NCI-H146 (cell line): Measurements from ENCODE around the gene REX1BD.
"Not testable (repeated sequence)": the region's sequence is repeated elsewhere in the genome, so short reads cannot be mapped to it uniquely, and the experiment has no call there.

Experiments
- DNase-seq: peaks from one replicate; lab custom pipeline; 2025; lab: John Stamatoyannopoulos, UW

REX1BD gene

DNA sequence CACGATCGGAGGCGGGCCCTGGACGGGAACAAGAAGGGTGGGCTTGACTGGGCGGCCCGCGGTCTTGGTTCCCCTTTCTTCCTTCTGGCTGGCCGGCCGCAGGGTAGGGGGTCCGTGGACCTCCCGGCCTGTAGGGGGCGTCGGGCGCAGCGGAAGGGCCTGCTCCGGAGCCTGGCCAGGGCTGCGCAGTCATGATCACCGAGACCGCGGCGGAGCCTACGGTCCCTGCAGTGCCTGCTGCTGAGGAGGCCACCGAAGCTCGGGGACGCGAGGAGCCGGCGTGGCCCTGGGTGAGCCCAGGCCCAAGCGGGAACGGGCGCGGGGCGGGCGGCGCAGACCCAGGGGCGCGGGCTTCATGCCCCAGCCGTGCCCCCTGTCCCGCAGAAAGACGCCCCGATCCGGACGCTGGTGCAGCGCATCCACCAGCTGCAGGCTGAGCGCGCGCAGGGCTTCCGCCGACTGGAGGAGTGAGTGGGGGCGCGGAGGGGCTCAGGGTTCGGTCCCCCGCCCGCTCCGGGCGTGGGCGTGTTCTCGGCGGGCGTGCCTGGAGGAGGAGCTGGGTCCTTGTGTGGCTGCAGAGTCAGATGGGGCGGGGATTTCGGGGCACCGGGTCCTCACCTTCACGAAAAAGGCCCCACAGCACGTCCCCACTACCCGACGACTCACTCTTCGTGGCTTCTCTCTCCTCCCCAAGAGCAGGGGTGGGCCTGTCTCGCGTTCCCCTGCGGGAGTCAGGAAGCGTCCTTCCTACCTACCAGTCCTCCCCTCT is at the start of gene REX1BD:
Gene REX1BD, plus strand, starts transcription at position 188 of the 769 bp plus-strand sequence. Its CDS starts 4 bp downstream, at position 192.
- DNase-seq = peak; percentile 92

GRCh38 chr19:18539372-18539771 is 49.2 kb upstream of the REX1BD start:
- DNase-seq = no peak

- DNase-seq = not testable (repeated sequence)
Observed at GRCh38 chr19:18540200-18540599, 48.4 kb upstream of the REX1BD start.

GRCh38 chr19:18541258-18541991 is 47.2 kb upstream of the REX1BD start:
- no peak for DNase-seq

- no peak for DNase-seq
Observed at GRCh38 chr19:18541992-18542940, 46.3 kb upstream of the REX1BD start.

GRCh38 chr19:18542941-18543813 is 45.4 kb upstream of the REX1BD start, which contains the start of gene FKBP8:
Gene FKBP8 (minus strand): TSS chr19:18543573. CDS start chr19:18541970, 1,603 bp downstream.
- DNase-seq = peak; percentile 91

- DNase-seq = peak; percentile 72
Observed at GRCh38 chr19:18543814-18544475, 44.7 kb upstream of the REX1BD start.

DNA sequence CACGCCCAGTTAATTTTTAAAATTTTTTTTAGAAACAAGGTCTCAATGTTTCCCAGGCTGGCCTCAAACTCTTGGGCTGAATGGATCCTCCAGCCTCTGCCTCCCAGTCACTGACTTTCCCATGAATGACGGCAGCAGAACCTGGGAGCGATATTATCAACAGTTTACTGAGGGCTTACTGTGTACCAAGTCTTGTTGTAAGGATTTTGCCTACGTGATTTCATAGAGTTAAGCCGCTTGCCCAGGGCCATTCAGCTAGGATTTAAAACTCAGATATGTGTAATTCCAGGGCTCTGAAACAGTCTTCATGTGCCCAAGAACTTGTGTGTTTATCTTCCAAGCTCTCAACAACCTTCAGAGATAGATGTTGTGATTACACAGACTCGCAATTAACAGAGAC is 37.0 kb upstream of the REX1BD start:
- DNase-seq = no peak

GRCh38 chr19:18557411-18558201 is 31.0 kb upstream of the REX1BD start, which contains the start of gene KXD1:
Gene KXD1 (plus strand): TSS chr19:18557870. CDS start chr19:18562057, 4,187 bp downstream.
- peak; percentile 99 for DNase-seq

DNA sequence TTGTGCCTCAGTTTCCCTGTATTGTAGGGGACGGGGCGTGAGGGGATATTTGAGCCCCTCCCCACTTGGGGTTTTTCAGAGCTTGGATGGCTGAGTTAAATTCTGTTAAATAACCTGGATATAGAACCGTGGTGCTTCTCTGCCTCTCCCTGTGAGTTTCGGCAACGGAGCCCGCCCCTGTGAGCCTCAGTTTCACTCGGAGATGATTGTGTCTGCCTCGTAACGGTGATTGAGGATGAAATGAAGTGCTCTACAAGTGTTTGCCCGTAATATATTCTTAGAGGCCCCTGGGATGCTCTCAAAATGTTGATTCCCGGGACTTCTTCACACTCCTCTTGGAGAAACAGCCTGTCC is 30.4 kb upstream of the REX1BD start:
- no peak for DNase-seq

DNA sequence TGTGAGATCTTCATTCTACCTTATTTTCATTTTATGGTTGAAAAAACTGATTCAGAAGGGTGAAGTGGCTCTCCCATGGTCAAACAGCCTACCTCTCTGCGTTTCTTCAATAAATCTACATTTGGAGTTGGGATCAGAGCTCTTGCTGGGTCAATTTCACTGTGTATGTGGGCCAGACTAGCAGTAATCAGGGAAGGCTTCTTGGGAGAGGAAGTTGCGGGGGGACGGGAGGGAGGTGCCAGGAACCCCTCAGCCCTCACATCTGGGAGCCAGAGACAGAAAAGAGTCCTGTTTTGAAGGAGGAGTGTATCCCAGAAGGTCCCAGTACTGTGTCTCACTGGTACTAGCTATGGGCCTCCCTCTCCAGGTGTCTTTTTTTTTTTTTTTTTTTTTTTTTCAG is 30.0 kb upstream of the REX1BD start:
- DNase-seq = no peak

DNA sequence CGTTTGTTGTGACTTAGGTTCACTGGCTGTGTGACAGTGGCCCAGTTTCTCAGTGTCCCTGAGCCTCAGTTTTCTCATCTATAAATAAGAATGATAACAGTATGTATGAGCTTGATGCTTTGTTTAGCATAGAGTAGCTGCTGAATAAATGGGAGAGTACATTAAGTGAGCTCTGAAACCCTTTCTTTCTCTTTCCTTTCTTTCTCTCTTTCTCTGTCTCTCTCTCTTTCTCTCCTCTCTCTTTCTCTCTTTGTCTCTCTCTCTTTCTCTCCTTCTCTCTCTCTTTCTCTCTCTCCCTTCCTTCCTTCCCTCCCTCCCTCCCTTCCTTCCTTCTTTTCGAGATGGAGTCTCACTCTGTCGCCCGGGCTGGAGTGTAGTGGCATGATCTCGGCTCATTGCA is 28.9 kb upstream of the REX1BD start:
- no peak for DNase-seq

- no peak for DNase-seq
Observed at GRCh38 chr19:18562086-18562485, 26.5 kb upstream of the REX1BD start.

GRCh38 chr19:18566953-18567352 is 21.6 kb upstream of the REX1BD start:
- DNase-seq = no peak

- no peak for DNase-seq
Observed at GRCh38 chr19:18568367-18568766, 20.2 kb upstream of the REX1BD start.

DNA sequence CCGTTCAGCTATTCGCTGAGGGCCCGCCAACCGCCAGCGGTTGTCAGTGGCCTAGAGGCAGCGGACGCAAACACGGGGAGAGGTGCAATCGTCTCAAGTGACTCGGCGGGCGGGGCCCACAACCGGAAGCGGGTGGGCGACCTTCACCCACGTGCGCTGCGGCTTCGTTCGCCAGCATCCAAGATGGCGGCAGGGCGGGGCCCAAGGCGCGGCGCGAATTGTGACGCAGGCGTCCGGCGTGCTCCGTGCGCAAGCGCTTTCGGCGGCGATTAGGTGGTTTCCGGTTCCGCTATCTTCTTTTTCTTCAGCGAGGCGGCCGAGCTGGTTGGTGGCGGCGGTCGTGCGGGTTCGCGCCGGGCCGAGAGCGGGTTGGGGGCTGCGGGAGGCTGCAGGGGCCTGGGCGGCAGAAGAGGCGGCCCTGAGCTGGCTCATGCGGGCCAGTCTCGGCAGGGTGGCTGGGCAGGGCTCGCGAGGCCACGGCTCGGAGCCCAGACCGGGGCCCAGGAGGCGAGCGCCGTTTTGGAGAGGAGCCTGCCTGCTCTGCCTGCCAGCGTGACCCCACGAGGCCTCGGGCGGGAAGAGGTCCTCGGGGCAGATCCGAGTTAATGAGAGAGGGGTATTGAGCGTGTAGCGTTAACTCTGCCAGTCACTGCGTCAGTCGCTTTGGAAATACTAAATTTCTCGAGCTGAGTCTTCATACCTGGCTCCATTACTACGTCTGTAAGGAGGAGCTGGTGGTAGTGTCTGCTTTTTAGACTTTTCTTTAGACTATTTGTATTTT is 16.8 kb upstream of the REX1BD start, which contains the start of gene UBA52:
Gene UBA52, plus strand, starts transcription at position 294 of the 781 bp plus-strand sequence. CDS start 1,444 bp downstream, outside the sequence.
- DNase-seq = peak; percentile 99

GRCh38 chr19:18574691-18575291 is 13.8 kb upstream of the REX1BD start:
- DNase-seq = no peak

DNA sequence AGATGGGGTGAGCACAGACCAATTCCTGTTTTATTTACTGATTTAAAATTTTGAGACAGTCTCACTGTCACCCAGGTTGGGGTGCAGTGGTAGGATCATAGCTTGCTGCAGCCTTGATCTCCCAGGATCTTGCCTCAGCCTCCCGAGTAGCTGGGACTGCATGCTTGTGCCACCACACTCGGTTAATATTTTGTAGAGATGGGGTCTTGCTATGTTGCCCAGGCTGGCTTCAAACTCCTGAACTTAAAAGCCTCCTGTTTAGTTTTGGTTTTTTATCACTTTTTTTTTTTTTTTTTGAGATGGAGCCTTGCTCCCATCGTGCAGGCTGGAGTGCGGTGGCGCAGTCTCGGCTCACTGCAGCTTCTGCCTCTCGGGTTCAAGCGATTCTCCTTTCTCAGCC is 12.2 kb upstream of the REX1BD start:
- DNase-seq = no peak
